Measurements from ENCODE around the gene AGPAT3. TPM values are rescaled to one million over a fixed set of nuclear protein-coding genes. Genes with fewer than 3 reads are reported as not detected.

AGPAT3 gene
- total and polyA plus RNA-seq, 8 donors: 9.9 to 83.1 (median 36.7) TPM

- Histone ChIP-seq H3K36me3 (peaks cover 0 to 24% (median 11%) of the 10 kb centered on the region in 4 donors), H3K9me3 (no peaks in the 10 kb centered on the region), H3K27ac (peak overlapping the region in 3 of 5 donors; percentile 30 to 41 (median 33)), H3K27me3 (no peaks in the 10 kb centered on the region), H3K4me1 (peaks cover 30 to 45% (median 38%) of the 10 kb centered on the region in 4 donors), H3K4me3 (no peak overlapping the region)
- no peak for DNase-seq
- TF ChIP-seq EP300 (IDR thresholded peaks at IDR 0.05) (no peak), POLR2AphosphoS5 (IDR thresholded peaks at IDR 0.05) (no peak), POLR2A (IDR thresholded peaks at IDR 0.05) (no peak)
- TF ChIP-seq, protein P1, sequence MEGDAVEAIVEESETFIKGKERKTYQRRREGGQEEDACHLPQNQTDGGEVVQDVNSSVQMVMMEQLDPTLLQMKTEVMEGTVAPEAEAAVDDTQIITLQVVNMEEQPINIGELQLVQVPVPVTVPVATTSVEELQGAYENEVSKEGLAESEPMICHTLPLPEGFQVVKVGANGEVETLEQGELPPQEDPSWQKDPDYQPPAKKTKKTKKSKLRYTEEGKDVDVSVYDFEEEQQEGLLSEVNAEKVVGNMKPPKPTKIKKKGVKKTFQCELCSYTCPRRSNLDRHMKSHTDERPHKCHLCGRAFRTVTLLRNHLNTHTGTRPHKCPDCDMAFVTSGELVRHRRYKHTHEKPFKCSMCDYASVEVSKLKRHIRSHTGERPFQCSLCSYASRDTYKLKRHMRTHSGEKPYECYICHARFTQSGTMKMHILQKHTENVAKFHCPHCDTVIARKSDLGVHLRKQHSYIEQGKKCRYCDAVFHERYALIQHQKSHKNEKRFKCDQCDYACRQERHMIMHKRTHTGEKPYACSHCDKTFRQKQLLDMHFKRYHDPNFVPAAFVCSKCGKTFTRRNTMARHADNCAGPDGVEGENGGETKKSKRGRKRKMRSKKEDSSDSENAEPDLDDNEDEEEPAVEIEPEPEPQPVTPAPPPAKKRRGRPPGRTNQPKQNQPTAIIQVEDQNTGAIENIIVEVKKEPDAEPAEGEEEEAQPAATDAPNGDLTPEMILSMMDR (IDR thresholded peaks at IDR 0.05): no peak
- WGBS, 5 donors: 85 to 91% (median 86%) methylated on average over 12 of the region's 12 CpGs
- intact Hi-C loops (cut with DNase I; ENCODE audit: low total_unique reads): no loop called here
These were observed 72.2 kb downstream of the AGPAT3 start for GRCh38 chr21:43937051-43937832.

DNA sequence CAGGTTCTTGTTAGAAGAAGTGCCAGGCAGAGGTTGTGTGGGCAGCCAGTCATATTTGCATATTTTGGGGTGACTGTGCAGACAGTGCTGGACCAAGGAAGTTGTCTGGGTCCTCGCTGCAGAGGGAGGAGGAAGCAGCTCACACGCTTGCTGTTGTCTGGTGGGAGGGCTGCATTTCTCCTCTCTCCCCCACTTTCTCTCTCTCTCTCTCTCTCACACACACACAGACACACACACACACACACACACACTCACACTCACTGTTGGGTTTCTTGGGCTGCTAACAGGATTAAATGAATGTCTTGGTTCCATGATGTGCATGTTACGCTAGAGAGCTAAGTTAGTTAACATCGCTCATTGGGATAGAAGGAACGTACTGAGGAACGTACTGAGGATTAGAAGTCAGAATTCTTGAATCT is 72.9 kb downstream of the AGPAT3 start:
- Histone ChIP-seq H3K4me1 (peaks cover 30 to 45% (median 38%) of the 10 kb centered on the region in 4 donors), H3K4me3 (no peak overlapping the region), H3K36me3 (peaks cover 0 to 28% (median 16%) of the 10 kb centered on the region in 4 donors), H3K27me3 (no peaks in the 10 kb centered on the region), H3K27ac (no peak overlapping the region), H3K9me3 (no peaks in the 10 kb centered on the region)
- intact Hi-C loops (cut with DNase I; ENCODE audit: low total_unique reads): no loop called here
- WGBS, 5 donors: 82 to 95% (median 94%) methylated on average over 6 of the region's 6 CpGs
- DNase-seq: no peak
- no peak for TF ChIP-seq EP300 (IDR thresholded peaks at IDR 0.05)
- TF ChIP-seq, protein P1 (IDR thresholded peaks at IDR 0.05): no peak
- no peak for TF ChIP-seq POLR2AphosphoS5 (IDR thresholded peaks at IDR 0.05)
- TF ChIP-seq POLR2A (IDR thresholded peaks at IDR 0.05): no peak

- no peak for TF ChIP-seq EP300 (IDR thresholded peaks at IDR 0.05)
- TF ChIP-seq, protein P1 (IDR thresholded peaks at IDR 0.05): peak in 6 of 7 experiments; percentile 59 to 91 (median 86)
- peak in 1 of 3 donors; percentile 60 for TF ChIP-seq POLR2AphosphoS5 (IDR thresholded peaks at IDR 0.05)
- intact Hi-C loops (cut with DNase I; ENCODE audit: low total_unique reads): no loop called here
- DNase-seq: peak; percentile 83 to 91
- Histone ChIP-seq H3K27ac (peak overlapping the region in 3 of 5 donors; percentile 41 to 50 (median 41)), H3K9me3 (no peaks in the 10 kb centered on the region), H3K4me1 (peaks cover 30 to 47% (median 39%) of the 10 kb centered on the region in 4 donors), H3K27me3 (no peaks in the 10 kb centered on the region), H3K36me3 (peaks cover 0 to 25% (median 17%) of the 10 kb centered on the region in 4 donors), H3K4me3 (peak overlapping the region; percentile 19 to 41 (median 36))
- 24 to 34% (median 26%) methylated on average over 21 to 30 of the region's 30 CpGs for WGBS, 5 donors
These were observed 73.9 kb downstream of the AGPAT3 start for GRCh38 chr21:43938751-43939442.
